Stimulated activated CD4-positive, alpha-beta T cell treated with anti-CD3 and anti-CD28 coated beads, Interleukin-12 subunit alpha, Interleukin-12 subunit beta, amount 100 ng/mL, for 4 hours (primary cell): ENCODE data around the gene ZNF747.

Experiments
- DNase-seq: peaks from one replicate; pipeline ENCODE4 v3.0.0-alpha.2; 2020

Gene ZNF747

GRCh38 chr16:30534368-30535105, at the start of gene ZNF747:
TSS of gene ZNF747 (minus strand) at chr16:30534858. CDS start at chr16:30534679, 179 bp downstream.
- DNase-seq = peak; percentile 92

DNA sequence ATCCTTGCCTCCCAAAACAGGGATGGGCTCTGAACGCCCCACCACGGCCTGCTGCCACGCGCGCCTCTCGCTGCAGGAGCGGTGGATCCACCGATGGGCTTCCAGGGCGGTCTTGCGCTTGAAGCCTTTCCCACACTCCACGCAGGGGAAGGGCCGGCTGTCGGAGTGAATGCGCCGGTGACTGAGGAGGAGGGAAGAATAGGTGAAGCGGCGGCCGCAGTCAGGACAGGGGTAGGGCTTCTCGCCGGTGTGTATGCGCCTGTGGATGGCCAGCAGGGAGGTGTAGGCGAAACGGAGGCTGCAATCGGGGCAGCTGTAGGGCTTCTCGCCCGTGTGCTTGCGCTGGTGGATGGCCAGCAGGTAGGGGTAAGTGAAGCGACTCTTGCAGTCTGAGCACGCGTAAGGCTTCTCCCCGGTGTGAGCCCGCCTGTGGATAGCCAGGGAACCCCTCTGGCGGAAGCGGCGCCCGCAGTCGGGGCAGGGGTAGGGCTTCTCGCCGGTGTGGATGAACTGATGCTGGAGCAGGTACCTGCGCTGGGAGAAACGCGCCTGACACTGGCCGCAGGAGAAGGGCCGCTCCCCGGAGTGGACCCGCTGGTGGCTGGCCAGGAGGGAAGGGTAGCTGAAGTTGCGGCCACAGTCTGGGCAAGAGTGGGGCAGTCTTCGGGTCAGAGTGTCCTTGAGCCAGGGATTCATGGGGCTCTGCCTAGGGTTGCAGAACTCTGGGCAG, 48.1 kb upstream of the ZNF747 start:
- no peak for DNase-seq

- no peak for DNase-seq
These were observed 46.8 kb upstream of the ZNF747 start for GRCh38 chr16:30581457-30581856.

DNA sequence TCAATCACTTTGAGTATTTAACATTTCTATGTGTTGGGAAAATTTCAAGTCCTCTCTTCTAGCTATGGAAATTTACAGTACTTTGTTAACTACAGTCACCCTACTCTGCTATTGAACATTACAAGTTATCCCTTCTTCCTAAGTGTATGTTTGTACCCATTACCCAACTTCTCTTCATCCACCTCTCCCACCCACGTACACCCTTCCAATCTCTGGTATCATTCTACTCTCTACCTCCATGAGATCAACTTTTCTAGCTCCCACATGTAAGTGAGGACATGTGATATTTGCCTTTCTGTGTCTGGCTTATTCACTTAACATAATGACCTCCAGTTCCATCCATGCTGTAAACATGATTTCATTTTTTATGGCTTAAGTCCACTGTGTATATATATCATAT, 40.0 kb upstream of the ZNF747 start:
- no peak for DNase-seq

DNA sequence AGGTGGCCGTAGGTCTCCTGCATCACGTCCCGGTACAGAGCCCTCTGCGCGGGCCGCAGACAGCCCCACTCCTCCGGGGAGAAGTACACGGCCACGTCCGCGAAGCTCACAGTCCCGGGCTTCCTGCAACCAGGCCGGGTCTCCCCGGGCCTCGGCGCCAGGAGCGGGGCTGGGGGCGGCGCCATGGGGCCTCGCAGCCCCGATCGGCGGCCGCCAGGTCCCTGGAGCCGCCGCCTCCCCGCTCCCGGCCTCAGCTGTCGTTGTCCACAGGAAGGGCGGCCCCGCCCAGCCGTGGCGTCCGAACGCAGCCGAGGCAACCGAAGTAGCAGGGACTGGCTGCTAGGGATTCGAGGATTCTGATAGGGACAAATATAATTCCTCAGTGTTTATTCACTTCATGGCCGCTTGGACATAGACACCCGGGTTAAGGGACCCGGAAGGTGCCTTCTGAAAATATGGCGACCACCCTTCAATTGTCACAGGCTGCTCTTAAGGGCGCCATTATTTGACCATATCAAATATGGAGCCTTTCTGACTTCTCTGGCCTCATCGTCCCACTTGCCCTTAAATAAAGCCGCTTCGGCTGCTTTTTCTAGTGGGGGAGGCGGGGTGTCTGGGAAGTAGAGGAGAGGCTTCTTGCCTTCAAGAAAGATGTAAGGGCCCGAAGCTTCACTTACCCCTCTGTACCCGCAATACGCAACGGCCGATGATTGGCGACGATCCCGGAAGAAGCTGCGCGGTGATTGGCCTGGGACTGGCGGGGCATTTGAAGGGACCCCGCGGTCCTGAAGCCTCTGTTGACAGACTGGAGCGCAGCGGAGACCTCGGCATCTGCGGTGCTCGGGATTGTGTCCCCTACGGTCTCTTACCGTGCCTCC, 37.0 kb upstream of the ZNF747 start, which contains the start of gene ZNF688:
ZNF688 (minus strand) TSS at position 270 of the 878 bp plus-strand sequence; CDS start at position 185, 85 bp downstream.
- DNase-seq = peak; percentile 88

GRCh38 chr16:30570636-30571444, 36.2 kb upstream of the ZNF747 start:
- no peak for DNase-seq

- DNase-seq = no peak
These were observed 35.3 kb upstream of the ZNF747 start for GRCh38 chr16:30569746-30570635.

DNA sequence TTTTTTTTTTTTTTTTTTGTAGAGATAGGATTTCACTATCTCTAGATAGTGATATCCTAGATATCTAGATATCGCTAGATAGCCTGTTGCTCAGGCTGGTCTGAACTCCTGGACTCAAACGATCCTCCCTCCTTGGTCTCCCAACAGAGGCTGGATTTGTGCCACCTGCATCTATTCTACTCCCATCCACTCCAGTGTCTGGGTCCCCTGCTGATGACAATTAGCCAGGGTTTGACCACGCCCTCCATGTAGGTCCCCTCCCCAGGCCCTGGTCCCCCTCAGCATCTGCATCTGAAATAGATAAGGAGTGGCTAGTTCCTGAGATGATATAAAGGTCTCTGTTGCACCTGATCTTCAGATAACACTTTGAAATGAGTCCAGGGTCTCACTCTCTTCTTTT, 34.6 kb upstream of the ZNF747 start:
- DNase-seq = no peak

DNA sequence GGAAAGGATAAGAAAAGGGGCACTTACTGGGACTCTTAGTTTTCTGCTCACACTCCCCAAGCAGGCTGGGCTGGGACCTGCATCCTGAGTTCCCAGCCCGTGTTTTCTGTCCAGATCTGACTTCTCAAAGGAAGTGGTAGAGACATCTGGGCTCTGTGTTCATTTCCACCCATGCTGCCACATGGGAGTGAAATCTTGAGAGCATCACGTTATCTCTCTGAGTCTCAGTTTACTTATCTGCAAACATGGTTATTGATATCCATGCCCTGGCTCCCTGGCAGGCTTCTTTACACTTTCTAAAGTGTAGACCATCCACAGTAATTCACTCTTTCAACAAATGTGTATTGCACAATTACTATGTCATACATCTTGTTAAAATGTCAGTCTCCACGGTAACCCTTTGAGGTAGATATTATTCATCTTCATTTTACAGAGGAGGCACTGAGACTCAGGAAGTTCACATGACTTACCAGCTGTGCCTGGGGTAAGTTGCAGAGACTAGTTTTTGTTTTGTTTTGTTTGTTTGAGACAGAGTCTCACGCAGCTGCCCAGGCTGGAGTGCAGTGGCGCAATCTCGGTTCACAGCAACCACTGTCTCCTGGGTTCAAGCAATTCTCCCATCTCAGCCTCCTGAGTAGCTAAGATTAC, 33.5 kb upstream of the ZNF747 start:
- DNase-seq = no peak

GRCh38 chr16:30567160-30567990, 32.7 kb upstream of the ZNF747 start:
- DNase-seq = peak; percentile 54

DNA sequence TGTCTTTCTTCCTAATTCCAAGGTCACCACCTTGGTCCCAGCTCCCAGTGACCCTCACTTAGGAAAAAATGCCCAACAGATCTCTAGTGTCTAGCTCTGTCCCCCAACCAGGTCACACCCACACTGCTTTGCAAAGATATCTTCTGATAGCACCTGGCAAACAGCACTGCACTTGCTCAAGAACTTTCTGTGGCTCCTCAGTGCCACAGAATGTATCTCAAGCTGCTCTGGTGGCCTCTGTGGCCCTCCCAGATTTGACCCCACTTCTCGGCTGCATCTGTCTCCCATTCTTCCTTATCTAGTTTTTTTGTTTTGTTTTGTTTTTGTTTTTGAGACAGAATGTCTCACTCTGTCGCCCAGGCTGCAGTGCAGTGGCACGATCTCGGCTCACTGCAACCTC, 31.9 kb upstream of the ZNF747 start:
- DNase-seq = no peak

- no peak for DNase-seq
These were observed 31.3 kb upstream of the ZNF747 start for GRCh38 chr16:30565984-30566383.

GRCh38 chr16:30565526-30565925, 30.9 kb upstream of the ZNF747 start:
- DNase-seq = no peak

- no peak for DNase-seq
These were observed 27.4 kb upstream of the ZNF747 start for GRCh38 chr16:30562021-30562420.

DNA sequence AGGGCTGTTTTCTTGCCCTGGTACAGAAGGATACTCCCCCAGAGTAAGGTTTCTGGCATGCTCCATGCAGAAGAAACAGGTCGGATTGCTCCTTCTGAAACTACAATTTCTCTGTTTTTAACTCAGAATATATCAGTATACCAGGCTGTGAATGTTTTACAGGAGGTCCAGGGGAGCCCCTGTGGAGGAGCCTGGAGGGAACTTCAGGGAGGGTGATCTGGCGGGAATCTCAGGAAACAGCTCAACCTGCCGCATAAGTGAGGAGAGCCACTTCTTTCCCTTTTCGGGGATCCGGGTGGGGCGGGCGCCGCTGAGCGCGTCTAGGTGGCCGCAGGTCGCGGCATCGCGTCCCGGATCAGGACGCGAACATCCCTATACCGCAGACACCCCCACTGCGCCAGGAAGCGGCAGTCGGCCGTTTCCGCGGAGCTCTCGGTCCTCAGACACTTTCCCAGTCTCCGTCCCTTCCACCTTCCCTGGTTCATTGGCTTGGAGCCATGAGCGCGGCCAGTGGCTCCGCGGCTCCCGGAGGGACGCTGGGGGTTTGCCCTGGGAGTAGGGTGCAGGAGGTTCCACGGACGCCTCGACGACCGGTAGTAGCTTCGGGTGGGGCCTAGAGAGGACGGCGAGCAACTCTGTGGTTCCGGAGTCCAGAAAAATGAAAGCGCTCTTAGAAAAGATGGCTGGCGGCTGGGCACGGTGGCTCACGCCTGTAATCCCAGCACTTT, 26.6 kb upstream of the ZNF747 start:
- no peak for DNase-seq

DNA sequence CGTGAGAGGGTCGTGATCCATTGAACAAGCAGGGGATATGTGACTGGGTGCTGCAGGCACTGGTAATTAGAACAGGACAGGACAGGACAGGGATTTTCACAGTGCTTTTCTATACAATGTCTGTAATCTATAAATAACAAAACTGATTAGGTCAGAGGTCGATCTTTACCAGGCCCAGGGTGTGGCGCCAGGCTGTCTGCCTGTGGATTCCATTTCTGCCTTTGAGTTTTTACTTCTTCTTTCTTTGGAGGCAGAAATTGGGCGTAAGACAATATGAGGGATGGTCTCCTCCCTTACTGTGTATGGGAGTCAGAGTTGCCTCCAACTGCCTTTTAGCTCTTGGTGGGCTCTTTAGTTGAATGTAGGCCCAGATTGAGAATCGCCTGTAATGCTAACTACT, 25.0 kb upstream of the ZNF747 start:
- DNase-seq = no peak

GRCh38 chr16:30558789-30559377, 24.2 kb upstream of the ZNF747 start:
- DNase-seq = no peak

GRCh38 chr16:30557957-30558788, 23.5 kb upstream of the ZNF747 start, which contains the start of gene ZNF764:
TSS of gene ZNF764 (minus strand) at chr16:30558374. CDS start at chr16:30558182, 192 bp downstream.
- DNase-seq = peak; percentile 92
